Measurements from ENCODE around the gene CD99L2. TPM values are rescaled to one million over a fixed set of nuclear protein-coding genes. Genes with fewer than 3 reads are reported as not detected.

Gene CD99L2
- polyA plus RNA-seq, 1 donor from 2014 or later, result 61.0 TPM

DNA sequence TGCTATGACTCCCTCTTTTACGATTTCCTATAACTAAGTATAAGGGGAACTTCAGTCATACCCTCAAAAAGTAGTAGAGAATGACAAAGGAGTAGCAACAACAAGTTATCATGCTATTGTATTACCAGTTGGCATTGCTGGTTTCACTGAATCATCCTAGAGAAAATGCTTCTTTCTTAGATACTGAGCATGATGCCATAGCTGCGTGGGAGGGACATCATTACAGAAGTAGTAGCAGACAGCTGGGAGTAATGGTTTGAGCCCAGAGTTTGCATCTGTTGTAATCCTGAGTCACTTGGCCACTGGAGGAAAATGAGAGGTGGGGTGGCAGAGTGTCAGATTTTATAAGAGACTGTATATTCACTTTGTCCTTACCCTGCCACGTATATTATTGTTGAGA lies 166.7 kb downstream of the CD99L2 start (continued):
- TF ChIP-seq EZH2 (IDR thresholded peaks at IDR 0.05; ENCODE audit: borderline replicate concordance, insufficient read depth, low read length, poor library complexity, severe bottlenecking), result no peak

DNA sequence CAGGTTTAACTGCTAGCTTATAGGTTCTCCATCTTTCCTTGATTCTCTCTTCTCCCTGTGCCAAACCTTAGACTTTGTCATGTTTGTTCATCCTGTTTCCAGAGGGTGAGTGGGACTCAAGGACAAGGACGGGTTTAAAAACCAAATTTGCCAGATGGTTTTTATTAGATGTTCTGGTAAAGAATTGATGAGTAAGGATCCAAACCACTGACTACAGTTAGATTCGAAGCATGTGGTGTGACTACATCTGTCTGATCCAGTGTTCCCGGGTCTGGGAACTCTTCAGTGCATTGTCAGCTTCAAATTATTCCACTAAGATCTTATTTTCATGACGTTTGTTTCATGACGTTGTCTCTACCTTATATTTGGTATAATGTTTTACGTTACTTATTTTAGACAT lies 167.7 kb downstream of the CD99L2 start:
- Histone ChIP-seq H3K27me3 (ENCODE audit: insufficient read depth, low read depth, low read length) (no peaks in the 10 kb centered on the region), H3K36me3 (ENCODE audit: insufficient read depth, low read length) (no peaks in the 10 kb centered on the region), H3K9me2 (ENCODE audit: insufficient read depth, low read length) (no peaks in the 10 kb centered on the region), H3F3A (ENCODE audit: insufficient read depth, low read length, poor library complexity, severe bottlenecking) (no peaks in the 10 kb centered on the region), H3K4me3 (ENCODE audit: low read length) (no peak overlapping the region), H3K79me2 (replicated peaks; ENCODE audit: insufficient read depth, low read length) (no peaks in the 10 kb centered on the region), H3K9ac (ENCODE audit: low read length) (no peak overlapping the region), H3K4me2 (ENCODE audit: low read length) (no peak overlapping the region), H3K9me3 (ENCODE audit: low read length) (no peaks in the 10 kb centered on the region), H2AFZ (ENCODE audit: low read depth, low read length) (no peak overlapping the region), H3K27ac (ENCODE audit: low read length) (no peak overlapping the region), H4K20me1 (ENCODE audit: insufficient read depth) (no peaks in the 10 kb centered on the region)
- TF ChIP-seq EZH2 (IDR thresholded peaks at IDR 0.05; ENCODE audit: borderline replicate concordance, insufficient read depth, low read length, poor library complexity, severe bottlenecking) (no peak), REST (IDR thresholded peaks at IDR 0.05; ENCODE audit: borderline replicate concordance) (no peak), TAF1 (IDR thresholded peaks at IDR 0.05; ENCODE audit: low read depth) (no peak), POLR2AphosphoS5 (IDR thresholded peaks at IDR 0.05) (no peak), MXI1 (conservative IDR thresholded peaks at IDR 0.05; ENCODE audit: poor library complexity, severe bottlenecking) (no peak), EP300 (conservative IDR thresholded peaks at IDR 0.05; ENCODE audit: poor library complexity, severe bottlenecking) (no peak), RAD21 (conservative IDR thresholded peaks at IDR 0.05) (no peak), SMC3 (conservative IDR thresholded peaks at IDR 0.05; ENCODE audit: poor library complexity) (no peak)
- TF ChIP-seq, protein P1, sequence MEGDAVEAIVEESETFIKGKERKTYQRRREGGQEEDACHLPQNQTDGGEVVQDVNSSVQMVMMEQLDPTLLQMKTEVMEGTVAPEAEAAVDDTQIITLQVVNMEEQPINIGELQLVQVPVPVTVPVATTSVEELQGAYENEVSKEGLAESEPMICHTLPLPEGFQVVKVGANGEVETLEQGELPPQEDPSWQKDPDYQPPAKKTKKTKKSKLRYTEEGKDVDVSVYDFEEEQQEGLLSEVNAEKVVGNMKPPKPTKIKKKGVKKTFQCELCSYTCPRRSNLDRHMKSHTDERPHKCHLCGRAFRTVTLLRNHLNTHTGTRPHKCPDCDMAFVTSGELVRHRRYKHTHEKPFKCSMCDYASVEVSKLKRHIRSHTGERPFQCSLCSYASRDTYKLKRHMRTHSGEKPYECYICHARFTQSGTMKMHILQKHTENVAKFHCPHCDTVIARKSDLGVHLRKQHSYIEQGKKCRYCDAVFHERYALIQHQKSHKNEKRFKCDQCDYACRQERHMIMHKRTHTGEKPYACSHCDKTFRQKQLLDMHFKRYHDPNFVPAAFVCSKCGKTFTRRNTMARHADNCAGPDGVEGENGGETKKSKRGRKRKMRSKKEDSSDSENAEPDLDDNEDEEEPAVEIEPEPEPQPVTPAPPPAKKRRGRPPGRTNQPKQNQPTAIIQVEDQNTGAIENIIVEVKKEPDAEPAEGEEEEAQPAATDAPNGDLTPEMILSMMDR (IDR thresholded peaks at IDR 0.05; ENCODE audit: poor library complexity, severe bottlenecking), result no peak

DNA sequence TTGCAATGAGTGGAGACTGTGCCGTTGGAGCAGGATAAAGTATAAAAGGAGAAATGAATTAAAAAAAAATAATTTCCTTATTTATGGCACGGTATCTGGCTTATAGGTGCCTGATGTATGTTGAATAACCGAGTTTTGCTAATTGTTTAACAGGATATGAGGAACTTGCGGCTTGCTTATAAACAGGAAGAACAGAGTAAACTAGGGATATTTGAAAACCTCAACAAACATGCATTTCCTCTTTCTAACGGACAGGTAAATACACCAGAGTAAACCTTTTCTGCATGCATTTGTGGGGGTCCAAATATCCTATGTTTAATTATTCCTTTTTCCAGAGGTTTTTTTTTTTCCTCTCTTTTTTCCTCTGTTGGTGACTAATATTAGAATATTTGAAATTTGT lies 168.5 kb downstream of the CD99L2 start:
- no peak overlapping the region for H3K4me2 ChIP-seq (ENCODE audit: low read length)
- H3K4me3 ChIP-seq (ENCODE audit: low read length), result no peak overlapping the region
- no peak overlapping the region for H3K9ac ChIP-seq (ENCODE audit: low read length)
- no peaks in the 10 kb centered on the region for H4K20me1 ChIP-seq (ENCODE audit: insufficient read depth)
- no peak overlapping the region for H3K27ac ChIP-seq (ENCODE audit: low read length)
- no peaks in the 10 kb centered on the region for H3K36me3 ChIP-seq (ENCODE audit: insufficient read depth, low read length)
- H3K79me2 ChIP-seq (replicated peaks; ENCODE audit: insufficient read depth, low read length), result no peaks in the 10 kb centered on the region
- no peaks in the 10 kb centered on the region for H3K9me3 ChIP-seq (ENCODE audit: low read length)
- no peaks in the 10 kb centered on the region for H3K9me2 ChIP-seq (ENCODE audit: insufficient read depth, low read length)
- H3K27me3 ChIP-seq (ENCODE audit: insufficient read depth, low read depth, low read length), result no peaks in the 10 kb centered on the region
- H3F3A ChIP-seq (ENCODE audit: insufficient read depth, low read length, poor library complexity, severe bottlenecking), result no peaks in the 10 kb centered on the region
- H2AFZ ChIP-seq (ENCODE audit: low read depth, low read length), result no peak overlapping the region
- TF ChIP-seq RAD21 (conservative IDR thresholded peaks at IDR 0.05) (no peak), EP300 (conservative IDR thresholded peaks at IDR 0.05; ENCODE audit: poor library complexity, severe bottlenecking) (no peak), SMC3 (conservative IDR thresholded peaks at IDR 0.05; ENCODE audit: poor library complexity) (no peak)
